NT2/D1 (cell line): ENCODE data around the gene NFIA.

Experiments
- SUZ12 ChIP-seq: IDR thresholded peaks from 2 replicates; pipeline ENCODE4 v1.6.1; 2011; ENCODE audit not compliant: insufficient read length, insufficient read depth; ENCODE audit errors: extremely low read depth
- YY1 ChIP-seq: IDR thresholded peaks from 2 replicates; pipeline ENCODE4 v1.6.1; 2011; ENCODE audit not compliant: insufficient read length, insufficient read depth
- ZNF274 ChIP-seq: IDR thresholded peaks from 2 replicates; pipeline ENCODE4 v1.6.1; 2011; ENCODE audit warnings: mild to moderate bottlenecking, low read depth, low read length

GRCh38 chr1:61266738-61267137 is 184.4 kb downstream of the NFIA start:
- no peak for TF ChIP-seq YY1
- TF ChIP-seq SUZ12, result no peak
- no peak for TF ChIP-seq ZNF274
